COLO829 (cell line): ENCODE measurements around the gene GPATCH8.
A peak's percentile ranks its signal among the peaks of the same experiment; 100 is the strongest.

Experiments used
- DNase-seq: peaks from one replicate; pipeline ENCODE4 v3.0.0; 2012; ENCODE audit warnings: low spot score

Gene GPATCH8

GRCh38 chr17:44354582-44355561, 148.3 kb downstream of the GPATCH8 start:
- DNase-seq, result no peak

- no peak for DNase-seq
Observed at GRCh38 chr17:44353672-44354331, 149.4 kb downstream of the GPATCH8 start.

GRCh38 chr17:44352828-44353671, 150.2 kb downstream of the GPATCH8 start:
- no peak for DNase-seq

- DNase-seq, result no peak
Observed at GRCh38 chr17:44351961-44352827, 151.0 kb downstream of the GPATCH8 start.

GRCh38 chr17:44351464-44351863, 151.7 kb downstream of the GPATCH8 start:
- no peak for DNase-seq

- peak; percentile 69 for DNase-seq
Observed at GRCh38 chr17:44350733-44351226, 152.4 kb downstream of the GPATCH8 start.

GRCh38 chr17:44349553-44350070, 153.6 kb downstream of the GPATCH8 start:
- DNase-seq, result no peak

- no peak for DNase-seq
Observed at GRCh38 chr17:44348988-44349364, 154.2 kb downstream of the GPATCH8 start.

GRCh38 chr17:44348234-44348987, 154.8 kb downstream of the GPATCH8 start:
- DNase-seq, result no peak
